Pons (tissue), 1 donor: Measurements from ENCODE around the gene RAD17.
"Not testable (repeated sequence)": the region's sequence is repeated elsewhere in the genome, so short reads cannot be mapped to it uniquely, and the experiment has no call there.

ENCODE experiments used
- DNase-seq: peaks from one replicate; pipeline ENCODE4 v3.0.0-alpha.2; 2016; ENCODE audit warnings: low spot score

The RAD17 gene, protein sequence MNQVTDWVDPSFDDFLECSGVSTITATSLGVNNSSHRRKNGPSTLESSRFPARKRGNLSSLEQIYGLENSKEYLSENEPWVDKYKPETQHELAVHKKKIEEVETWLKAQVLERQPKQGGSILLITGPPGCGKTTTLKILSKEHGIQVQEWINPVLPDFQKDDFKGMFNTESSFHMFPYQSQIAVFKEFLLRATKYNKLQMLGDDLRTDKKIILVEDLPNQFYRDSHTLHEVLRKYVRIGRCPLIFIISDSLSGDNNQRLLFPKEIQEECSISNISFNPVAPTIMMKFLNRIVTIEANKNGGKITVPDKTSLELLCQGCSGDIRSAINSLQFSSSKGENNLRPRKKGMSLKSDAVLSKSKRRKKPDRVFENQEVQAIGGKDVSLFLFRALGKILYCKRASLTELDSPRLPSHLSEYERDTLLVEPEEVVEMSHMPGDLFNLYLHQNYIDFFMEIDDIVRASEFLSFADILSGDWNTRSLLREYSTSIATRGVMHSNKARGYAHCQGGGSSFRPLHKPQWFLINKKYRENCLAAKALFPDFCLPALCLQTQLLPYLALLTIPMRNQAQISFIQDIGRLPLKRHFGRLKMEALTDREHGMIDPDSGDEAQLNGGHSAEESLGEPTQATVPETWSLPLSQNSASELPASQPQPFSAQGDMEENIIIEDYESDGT

DNA sequence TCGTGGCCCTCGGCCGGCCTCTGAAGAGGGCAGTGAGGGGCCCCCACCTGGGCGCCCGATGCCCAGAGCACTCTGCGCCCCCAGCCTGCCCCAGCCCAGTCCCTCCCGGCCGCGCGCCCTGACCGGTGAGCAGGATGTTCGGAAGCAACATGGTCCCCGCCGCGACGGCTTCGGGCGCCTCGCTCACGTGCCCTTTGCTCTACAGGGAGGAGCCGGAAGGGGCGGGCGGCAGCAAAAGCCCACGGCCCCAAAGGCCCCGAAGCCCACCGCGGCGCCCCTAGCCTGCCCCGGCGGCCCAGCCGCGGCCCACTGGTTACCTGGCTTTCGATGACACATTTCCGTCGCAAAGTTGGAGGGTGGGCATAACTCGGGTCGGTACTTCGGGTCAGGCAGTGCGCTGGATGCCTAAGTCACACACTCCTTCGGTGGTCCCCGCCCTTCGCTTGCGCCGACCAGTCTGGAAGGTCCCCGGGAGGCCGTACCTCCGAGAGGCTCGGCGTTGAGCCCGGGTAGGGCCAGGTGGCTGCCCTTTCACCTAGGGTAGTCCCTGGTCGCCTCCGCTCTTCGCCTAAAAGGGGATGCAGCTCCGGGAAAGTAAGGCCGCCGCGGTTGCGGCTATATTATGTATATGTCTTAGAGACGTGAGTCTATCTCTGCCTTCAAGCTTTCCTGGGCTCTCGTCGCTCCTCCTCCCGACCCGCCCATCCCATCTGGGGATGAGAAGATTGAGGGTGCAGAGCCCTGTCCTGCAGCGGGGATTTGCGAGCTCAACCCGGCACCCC is at the start of gene RAD17, which contains the start of the genes AK6 and TAF9:
Gene RAD17, plus strand, starts transcription at position 479 of the 782 bp plus-strand sequence. CDS start 2,391 bp downstream, outside the sequence.
Gene AK6, minus strand, starts transcription at position 181 of the 782 bp plus-strand sequence. Its CDS starts 30 bp downstream, at position 151.
Gene TAF9, minus strand, starts transcription at position 181 of the 782 bp plus-strand sequence. CDS start 3,783 bp downstream, outside the sequence.
- peak; percentile 85 for DNase-seq

DNA sequence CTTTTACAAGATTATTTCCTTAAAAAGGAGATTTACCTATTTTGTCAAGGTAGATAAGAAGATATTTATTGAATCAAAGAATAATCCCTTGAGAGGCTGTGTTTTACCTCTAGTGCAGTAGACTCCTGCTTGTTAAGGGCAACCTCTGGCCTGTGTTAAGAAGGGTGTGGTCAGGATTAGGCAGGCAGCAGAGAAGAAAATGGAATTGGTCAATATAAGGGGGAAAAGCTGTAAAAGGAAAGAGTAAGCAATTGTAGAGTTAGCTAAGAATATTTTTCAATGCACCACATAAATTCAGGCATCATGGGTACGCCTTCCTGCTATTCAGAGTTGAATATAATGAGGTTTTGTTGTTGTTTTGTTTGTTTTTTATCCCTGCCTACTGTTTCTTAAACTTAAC is 43.3 kb upstream of the RAD17 start:
- DNase-seq, result no peak

DNA sequence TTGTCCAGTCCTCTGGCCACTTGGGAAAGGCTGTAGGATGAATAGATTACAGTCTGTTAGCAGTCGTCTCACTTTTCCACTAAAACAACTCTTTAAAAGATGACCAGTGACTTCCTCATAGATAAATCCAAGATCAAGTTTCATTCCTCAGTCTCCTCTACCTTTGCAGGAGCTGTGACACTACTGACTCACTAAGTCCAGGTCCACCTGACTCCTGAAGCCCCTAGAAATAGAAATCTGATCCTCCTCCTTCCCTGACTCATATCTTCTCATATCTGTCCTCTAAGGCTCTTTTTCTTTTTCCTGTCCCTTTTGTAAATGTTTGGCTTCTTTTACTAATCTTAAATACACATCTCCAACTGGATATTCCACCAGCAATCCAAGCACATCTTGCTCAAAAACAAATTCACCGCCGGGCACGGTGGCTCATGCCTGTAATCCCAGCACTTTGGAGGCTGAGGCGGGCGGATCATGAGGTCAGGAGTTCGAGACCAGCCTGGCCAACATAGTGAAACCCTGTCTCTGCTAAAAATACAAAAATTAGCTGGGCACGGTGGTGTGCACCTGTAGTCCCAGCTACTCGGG is 39.6 kb upstream of the RAD17 start:
- DNase-seq, result no peak

DNA sequence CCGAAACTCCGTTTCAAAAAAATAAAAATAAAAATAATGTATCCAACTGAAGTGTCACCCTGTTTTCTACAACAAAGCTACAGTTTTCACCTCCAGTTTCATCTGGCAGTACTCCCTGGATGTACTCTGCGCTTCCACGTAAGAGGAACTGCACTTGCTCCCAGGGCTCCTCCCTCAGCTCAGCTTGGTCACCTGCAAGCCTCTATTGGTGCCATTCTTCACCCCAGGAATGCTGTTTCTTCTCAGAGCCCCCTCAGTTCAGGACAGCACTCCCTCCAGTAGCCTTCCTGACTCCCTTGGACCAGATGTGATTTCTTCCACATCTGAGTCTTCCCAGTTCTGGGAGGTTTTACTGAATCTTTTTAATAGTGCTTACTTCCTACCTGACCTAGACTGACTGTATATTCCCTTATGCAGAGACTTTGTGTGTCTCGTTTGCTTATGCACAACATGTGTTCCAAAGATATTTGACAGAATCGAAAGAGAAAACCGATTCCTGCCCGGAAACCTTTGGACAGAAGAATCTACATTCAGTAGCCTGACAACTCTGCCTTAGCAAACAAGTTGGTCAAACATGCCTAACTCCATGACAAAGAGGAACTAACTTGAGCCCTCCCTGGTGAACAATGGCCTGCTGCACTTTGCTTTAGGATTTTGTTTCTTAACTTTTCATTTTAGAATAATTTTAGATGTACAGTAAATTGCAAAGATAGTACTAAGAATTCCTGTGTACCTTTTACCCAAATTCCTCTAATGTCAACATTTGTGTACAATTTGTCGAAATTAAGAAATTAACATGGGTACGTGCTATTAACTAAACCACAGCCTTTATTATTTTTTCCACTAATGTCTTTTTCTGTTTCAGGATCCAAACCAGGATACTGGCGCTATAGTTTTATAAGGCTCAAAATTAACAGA is 37.8 kb upstream of the RAD17 start:
- DNase-seq, result peak; percentile 9

DNA sequence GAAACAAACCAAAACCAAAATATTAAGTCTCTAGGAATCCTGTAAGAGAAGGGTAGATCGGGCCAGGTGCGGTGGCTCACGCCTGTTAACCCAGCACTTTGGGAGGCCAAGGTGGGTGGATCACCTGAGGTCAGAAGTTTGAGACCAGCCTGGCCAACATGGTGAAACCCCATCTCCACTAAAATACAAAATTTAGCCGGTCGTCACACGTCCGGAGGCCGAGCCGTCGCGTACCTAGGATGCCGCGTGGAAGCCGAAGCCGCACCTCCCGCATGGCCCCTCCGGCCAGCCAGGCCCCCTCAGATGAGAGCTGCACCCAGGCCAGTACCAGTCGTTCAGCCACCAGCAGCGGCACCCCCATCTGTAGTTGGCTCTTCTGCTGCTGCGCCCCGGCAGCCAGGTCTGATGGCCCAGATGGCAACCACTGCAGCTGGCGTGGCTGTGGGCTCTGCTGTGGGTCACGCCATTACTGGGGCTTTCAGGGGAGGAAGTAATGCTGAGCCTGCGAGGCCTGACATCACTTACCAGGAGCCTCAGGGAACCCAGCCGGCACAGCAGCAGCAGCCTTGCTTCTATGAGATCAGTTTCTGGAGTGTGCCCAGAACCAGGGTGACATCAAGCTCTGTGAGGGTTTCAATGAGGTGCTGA is 35.8 kb upstream of the RAD17 start:
- DNase-seq, result not testable (repeated sequence)

DNA sequence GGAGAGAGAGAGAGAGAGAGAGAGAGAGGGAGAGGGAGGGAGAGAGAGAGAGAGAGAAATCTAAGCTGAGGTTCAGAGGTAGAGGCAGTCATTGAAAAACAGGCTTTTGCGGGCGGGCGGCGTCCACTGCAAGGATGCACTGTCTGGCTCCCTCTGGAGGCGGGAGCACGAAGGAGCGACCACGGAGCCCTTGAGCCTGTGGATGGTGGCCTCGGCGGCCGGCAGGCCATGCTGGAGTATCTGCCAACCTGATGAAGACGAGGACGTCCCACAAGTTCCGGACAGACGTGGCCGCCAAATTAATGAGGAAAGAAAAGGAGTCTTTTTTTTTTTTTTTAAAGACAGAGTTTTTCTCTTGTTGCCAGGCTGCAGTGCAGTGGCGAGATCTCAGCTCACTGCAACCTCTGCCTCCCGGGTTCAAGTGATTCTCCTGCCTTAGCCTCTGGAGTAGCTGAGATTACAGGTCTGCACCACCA is 34.8 kb upstream of the RAD17 start:
- peak; percentile 72 for DNase-seq

DNA sequence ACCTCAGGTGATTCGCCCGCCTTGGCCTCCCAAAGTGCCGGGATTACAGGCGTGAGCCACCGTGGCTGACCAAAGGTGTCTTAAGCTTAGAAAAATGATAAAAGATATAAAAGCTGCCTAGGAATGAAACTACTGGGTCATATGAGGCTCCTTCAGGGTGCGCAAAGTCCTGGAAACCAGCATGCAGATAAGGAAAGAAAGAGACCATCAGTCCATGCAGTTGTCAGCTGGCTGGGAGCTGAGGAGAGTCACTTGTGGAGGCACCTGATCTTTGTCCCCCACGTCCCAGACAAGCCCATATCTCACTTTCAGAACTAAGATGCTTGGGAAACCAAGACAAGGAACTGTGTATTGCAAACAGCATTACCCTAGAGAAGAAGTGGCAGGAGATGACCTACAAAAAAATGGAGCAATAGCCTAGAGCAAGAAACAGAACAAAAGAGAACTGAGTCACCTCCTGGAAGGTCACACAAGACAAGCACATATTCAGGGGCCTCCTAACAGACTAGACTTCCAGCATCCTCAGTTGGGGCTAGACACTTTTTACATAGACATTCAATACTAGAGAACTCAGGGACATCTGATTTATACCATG is 34.2 kb upstream of the RAD17 start:
- no peak for DNase-seq

DNA sequence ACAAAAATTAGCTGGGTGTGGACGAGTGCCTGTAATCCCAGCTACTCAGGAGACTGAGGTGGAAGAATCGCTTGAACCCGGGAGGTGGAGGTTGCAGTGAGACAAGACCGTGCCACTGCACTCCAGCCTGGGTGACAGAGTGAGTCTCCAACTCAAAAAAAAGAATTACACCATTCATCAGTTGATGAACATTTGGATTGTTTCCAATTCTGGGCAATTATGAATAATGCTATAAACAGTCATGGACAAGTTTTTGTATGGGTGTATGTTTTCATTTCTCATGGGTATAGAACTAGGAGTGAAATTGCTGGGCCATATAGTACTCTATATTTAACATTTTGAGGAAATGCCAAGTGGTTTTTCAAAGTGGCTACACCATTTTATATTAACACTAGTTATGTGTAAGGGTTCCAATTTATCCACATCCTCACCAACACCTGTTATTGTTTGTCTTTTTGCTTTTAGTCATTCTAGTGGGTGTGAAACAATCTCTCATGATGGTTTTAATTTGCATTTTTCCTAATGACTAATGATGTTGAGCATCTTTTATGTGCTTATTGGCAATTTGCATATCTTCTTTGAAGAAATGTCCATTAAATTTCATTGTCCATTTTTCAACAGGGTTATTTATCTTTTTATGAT is 28.0 kb upstream of the RAD17 start:
- no peak for DNase-seq

DNA sequence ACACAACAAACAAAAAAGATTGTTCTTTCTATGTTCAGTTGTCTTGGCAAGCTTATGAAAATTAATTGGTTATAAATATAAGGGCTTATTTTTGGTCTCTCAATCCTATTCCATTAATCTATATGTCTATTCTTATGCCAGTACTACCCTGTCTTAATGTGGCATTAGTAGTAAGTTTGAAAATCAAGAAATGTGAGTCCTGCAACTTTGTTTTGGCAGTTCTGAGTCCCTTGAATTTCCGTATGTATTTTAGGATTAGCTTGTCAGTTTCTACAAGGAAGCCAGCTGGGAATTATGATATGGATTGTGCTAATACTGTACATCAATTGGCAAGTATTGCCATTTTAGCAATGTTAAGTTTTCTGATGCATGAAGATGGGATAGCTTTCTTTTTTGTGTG is 26.5 kb upstream of the RAD17 start:
- no peak for DNase-seq

DNA sequence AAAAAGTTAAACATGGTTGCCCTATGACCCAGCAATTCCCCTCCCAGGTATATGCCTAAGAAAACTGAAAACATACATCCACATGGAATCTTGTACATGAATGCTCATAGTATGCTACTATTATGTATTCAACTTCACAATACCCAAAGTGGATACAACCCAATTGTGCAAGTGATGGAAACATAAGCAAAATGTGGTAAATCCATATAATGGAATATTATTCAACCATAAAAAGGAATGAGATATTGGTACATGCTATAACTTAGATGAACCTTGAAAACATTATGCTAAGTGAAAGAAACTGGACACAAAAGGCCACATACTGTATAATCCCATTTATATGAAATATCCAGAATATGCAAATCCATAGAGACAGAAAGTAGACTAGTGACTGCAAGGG is 19.0 kb upstream of the RAD17 start:
- DNase-seq, result no peak

DNA sequence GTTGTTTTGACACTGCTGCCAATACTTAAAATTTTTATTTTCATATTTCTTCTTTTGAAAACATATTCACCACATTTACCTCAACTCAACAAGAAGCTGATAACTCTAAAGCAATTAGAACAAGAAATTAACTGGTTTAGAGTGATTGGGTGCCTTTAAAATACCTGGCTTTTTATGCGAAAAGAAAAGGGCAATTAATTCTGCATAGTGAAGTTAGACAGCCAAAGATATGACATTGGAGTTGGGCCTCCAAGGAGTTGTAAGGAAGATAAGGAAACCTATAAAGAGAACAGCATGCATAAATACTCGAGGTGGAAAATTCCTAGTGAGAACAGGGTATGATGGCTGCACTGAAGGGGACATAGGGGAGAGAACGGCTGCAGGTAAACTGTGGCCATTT is 9.9 kb upstream of the RAD17 start:
- no peak for DNase-seq

DNA sequence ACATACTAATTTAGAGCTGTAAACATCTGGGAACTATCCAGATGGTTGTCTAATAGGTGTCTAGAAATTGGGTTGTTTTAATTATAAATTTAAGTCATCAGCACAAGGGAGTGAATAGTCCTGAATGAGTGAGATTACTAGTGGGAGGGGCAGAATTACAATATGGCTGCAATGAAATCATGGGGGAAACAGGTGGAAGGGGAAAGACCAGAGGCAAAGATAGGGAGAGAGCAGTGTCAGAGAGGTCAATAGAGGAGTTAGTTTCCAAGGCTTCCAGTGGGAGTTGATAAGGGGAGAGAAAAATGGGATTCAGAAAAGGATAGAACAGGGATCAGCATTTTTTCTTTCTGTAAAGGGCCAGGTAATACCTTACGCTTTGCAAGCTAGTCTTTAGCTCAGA is 9.2 kb upstream of the RAD17 start:
- DNase-seq, result no peak

DNA sequence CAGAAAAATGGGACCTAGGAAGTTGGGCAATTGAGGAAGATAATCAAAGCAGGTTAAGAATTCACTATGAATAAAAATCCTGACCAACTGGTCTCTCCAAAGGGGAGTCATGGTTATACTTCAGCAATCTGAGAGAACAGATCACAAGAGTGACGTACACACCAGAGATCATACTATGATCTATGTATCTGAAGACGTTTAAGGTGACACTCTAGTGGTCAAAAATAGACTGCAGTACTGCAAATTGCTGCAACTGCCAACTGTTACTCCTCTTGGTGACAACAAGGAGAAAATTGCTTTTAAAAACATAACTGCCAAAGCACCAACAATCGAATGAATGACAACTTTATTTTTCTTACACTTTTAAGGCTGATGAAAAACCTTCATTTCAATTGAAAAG is 5.2 kb upstream of the RAD17 start:
- no peak for DNase-seq

DNA sequence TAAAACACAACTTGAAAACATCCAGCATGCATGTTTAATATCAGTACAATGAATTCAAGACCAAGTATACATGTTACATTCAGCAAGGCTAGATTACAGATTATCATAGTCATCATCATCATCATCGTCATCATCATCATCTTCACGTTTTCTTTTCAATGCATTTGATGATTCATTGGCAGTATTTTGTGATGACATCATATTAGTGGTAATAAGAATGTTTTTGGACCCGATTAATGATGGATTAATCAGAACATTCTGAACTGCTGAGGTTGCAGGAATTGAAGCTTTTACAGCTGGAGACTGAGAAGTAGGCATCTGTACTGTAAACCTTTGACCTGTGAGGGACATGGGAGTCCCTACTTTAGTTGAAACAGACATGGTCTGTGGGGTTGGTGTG is 4.8 kb upstream of the RAD17 start:
- no peak for DNase-seq

DNA sequence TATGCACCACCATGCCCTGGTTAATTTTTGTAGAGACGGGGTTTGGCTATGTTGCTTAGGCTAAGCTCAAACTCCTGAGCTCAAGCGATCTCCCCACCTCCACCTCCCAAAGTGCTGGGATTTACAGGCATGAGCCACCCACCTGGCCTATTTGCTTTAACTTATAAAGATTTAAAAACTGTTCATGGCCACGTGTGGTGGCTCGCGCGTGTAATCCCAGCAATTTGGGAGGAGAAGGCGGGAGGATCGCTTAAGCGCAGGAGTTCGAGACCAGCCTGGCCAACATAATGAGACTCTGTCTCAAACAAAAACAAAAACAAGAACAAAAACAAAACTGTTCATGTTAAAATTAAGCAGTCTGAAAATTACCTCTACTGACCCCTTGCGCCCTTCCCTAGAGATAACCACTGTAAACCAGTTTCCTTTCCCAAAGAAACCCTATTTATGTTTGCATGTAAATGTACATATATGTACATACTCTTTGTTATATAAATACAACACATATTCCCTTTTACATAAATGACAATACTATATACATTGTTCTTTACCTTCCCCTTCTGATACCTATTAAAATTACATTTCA is 1.8 kb upstream of the RAD17 start:
- no peak for DNase-seq

DNA sequence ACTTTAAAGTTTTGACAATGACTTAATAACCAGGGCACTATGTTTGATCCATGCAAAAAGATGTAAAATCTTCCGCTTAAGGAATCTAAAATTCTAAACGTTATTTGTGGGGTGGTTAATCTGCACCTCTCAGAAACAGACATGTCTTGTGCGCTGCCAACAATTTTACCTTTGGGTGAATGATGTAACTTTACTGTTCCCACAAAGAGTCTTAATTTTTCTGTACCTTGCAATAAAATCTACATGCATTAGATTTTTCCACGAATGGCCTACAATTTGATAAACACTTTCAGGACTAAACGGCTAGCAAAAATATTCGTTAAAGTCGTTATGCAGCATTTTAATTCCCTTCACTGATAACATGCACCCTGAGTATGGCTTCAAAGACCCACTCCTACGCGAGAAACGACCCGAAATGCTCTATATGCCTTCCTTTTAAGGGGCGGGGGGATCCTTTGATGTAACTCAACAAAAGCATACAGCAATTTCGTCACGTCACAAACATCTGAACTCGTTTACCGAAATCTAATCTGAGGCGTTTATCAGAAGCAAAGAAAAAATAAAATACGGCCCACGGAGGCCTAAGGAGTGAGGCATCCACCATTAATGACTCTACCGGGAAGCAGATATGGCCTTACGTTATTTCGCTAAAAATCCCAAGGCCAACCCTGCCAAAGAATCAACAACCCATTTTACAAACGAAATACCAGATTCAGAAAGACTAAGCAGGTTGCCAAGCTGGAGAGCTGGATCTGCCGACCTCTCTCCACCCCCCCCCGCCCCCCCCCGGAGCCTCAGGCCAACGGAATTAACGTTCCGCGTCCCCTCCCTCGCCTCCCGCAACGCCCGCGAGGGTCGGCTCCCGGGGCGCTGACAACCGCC is 919 bp upstream of the RAD17 start:
- peak; percentile 32 for DNase-seq

DNA sequence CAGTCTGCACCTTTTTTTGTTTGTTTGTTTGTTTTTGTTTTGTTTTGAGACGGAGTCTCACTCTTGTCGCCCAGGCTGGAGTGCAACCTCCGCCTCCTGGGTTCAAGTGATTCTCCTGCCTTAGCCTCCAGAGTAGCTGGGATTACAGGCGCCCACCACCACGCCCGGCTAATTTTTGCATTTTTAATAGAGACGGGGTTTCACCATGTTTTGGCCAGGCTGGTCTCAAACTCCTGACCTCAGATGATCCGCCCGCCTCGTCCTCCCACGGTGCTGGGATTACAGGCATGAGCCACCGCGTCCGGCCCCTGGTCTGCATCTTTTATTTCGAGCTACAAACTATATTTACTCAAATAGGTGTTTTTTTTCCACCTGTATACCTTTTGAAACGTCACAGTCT is 717 bp downstream of the RAD17 start:
- DNase-seq, result not testable (repeated sequence)

DNA sequence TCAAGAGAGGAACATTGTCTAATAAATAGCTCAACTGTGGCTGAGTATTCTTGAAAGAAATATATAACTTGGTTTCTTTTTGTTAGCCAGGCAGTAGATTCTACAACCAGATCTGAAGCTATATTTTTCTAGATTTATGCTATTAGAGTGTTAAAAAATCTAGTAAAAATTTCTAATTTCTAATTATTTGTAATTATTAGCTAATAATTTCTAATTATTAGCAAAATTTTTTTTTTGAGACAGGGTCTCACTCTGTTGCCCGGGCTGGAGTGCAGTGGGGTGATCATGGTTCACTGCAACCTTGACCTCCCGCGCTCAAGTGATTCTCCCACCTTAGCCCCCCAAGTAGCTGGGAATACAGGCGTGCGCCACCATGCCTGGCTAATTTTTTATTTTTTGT is 2.8 kb downstream of the RAD17 start:
- DNase-seq, result no peak
